ENCODE data around the gene VPREB3.

GRCh38 chr22:23774922-23775436 lies 20.8 kb upstream of the VPREB3 start:
- TF ChIP-seq SMC3 (IDR thresholded peaks at IDR 0.05; ENCODE audit: low read depth, low read length) (no peak), MXI1 (IDR thresholded peaks at IDR 0.05; ENCODE audit: low read depth, low read length) (no peak), FOXM1 (IDR thresholded peaks at IDR 0.05; ENCODE audit: low read depth) (no peak)
- TF ChIP-seq, protein P1, sequence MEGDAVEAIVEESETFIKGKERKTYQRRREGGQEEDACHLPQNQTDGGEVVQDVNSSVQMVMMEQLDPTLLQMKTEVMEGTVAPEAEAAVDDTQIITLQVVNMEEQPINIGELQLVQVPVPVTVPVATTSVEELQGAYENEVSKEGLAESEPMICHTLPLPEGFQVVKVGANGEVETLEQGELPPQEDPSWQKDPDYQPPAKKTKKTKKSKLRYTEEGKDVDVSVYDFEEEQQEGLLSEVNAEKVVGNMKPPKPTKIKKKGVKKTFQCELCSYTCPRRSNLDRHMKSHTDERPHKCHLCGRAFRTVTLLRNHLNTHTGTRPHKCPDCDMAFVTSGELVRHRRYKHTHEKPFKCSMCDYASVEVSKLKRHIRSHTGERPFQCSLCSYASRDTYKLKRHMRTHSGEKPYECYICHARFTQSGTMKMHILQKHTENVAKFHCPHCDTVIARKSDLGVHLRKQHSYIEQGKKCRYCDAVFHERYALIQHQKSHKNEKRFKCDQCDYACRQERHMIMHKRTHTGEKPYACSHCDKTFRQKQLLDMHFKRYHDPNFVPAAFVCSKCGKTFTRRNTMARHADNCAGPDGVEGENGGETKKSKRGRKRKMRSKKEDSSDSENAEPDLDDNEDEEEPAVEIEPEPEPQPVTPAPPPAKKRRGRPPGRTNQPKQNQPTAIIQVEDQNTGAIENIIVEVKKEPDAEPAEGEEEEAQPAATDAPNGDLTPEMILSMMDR (IDR thresholded peaks at IDR 0.05) = no peak
